ENCODE data around the gene CX3CR1. TPM values are rescaled to one million over a fixed set of nuclear protein-coding genes. Genes with fewer than 3 reads are reported as not detected.

Gene CX3CR1
- total and polyA plus RNA-seq, 10 of the 15 experiments (the other 5 are each of a cell fraction or from before 2014, with no cell fraction given): 0.05 to 0.53 (median 0.15) TPM

DNA sequence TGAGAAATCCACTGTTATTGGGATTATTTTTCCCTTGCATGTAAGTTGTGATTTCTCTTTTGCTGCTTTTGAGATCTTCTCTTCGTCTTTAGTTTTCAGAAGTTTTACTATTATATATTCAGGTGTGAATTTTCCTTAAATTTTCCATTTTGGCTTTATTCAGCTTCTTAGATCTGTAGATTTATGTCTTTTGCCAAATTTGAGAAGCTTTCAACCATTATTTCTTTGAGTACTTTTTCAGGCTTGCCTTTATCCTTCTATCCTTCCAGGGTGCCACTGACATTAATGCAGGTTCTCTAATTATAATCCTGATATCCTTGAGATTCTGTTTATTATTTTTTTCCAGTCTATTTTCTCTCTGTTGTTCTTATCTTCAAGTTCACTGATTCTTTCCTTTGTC, 49.4 kb downstream of the CX3CR1 start:
- H3K36me3 ChIP-seq (ENCODE audit: control insufficient read depth in 2 of 2, insufficient read depth in 2 of 2, low read length in 1 of 2): no peaks in the 10 kb centered on the region
- in situ Hi-C loops (cut with MboI): no loop called here
- no peaks in the 10 kb centered on the region for H3K79me2 ChIP-seq (ENCODE audit: control insufficient read depth, insufficient read depth, low read length)
- no peak for DNase-seq (ENCODE audit: low read depth, low spot score)
- no peaks in the 10 kb centered on the region for H4K20me1 ChIP-seq (ENCODE audit: control insufficient read depth, insufficient read depth)
- H3K27ac ChIP-seq (ENCODE audit: control insufficient read depth, insufficient read depth): no peak overlapping the region
- no peak for ATAC-seq
- H3K9ac ChIP-seq (ENCODE audit: control insufficient read depth, insufficient read depth, low read length): no peak overlapping the region
- WGBS (ENCODE audit: insufficient coverage, insufficient replicate concordance, low lambda C conversion rate, missing lambda C conversion rate): 63% methylated on average over 1 of the region's 1 CpG
- H2AFZ ChIP-seq (ENCODE audit: control insufficient read depth, low read depth, low read length): no peak overlapping the region
- no peak overlapping the region for H3K4me3 ChIP-seq
- ChIA-PET RAD21 (ENCODE audit: unreplicated experiment) (no interaction called here), POLR2A (no interaction called here), CTCF (interaction anchor here (0.6 to 1.5 kb wide), 2 partner anchors 58 to 1332 kb away, joined by 3 to 5 read pairs; no protein-coding TSS in a partner anchor), SMC1A (ENCODE audit: uncharacterized antibody, unreplicated experiment) (interaction anchor here (0.6 kb wide), 1 partner anchor 53 kb away, joined by 4 read pairs; no protein-coding TSS in a partner anchor)
- BruUV-seq (replicated peaks): no TSS peak
- peaks cover 9% of the 10 kb centered on the region for H3K4me1 ChIP-seq (ENCODE audit: control insufficient read depth, insufficient read depth, low read length)
- intact Hi-C loops (cut with micrococcal nuclease; ENCODE audit: unreplicated experiment): no loop called here
- H3K27me3 ChIP-seq (replicated peaks in 1 of 2; ENCODE audit: control insufficient read depth in 2 of 2, insufficient read depth in 2 of 2, low read length in 1 of 2): peaks cover 1 to 7% of the 10 kb centered on the region in 2 experiments; a peak in 3 of 4 replicates
- H3K4me2 ChIP-seq (ENCODE audit: control insufficient read depth, insufficient read depth): no peak overlapping the region
- H3K9me3 ChIP-seq (replicated peaks; ENCODE audit: control insufficient read depth, insufficient read depth, low read length): no peaks in the 10 kb centered on the region
- no peak for FAIRE-seq
- TF ChIP-seq CREB1 (IDR thresholded peaks at IDR 0.05; ENCODE audit: low read depth) (no peak), TAF1 (IDR thresholded peaks at IDR 0.05; ENCODE audit: borderline replicate concordance, low read depth, low read length) (no peak), POU2F2 (IDR thresholded peaks at IDR 0.05; ENCODE audit: borderline replicate concordance, low read depth, low read length) (no peak), ASH2L (IDR thresholded peaks at IDR 0.05; ENCODE audit: borderline replicate concordance, low read depth) (no peak), IRF5 (IDR thresholded peaks at IDR 0.05; ENCODE audit: borderline replicate concordance) (no peak), MTA3 (IDR thresholded peaks at IDR 0.05; ENCODE audit: borderline replicate concordance, low read length) (no peak), KAT2A (conservative IDR thresholded peaks at IDR 0.05; ENCODE audit: control insufficient read depth, low read depth, low read length) (no peak), SMAD1 (IDR thresholded peaks at IDR 0.05; ENCODE audit: low read depth, partially characterized antibody) (no peak), SP1 (IDR thresholded peaks at IDR 0.05; ENCODE audit: low read depth, low read length) (no peak), RELA (IDR thresholded peaks at IDR 0.05; ENCODE audit: borderline replicate concordance, partially characterized antibody) (no peak), CEBPB (IDR thresholded peaks at IDR 0.05; ENCODE audit: borderline replicate concordance in 1 of 2, low read depth in 2 of 2, low read length in 2 of 2) (no peak)
- TF ChIP-seq, protein P1, sequence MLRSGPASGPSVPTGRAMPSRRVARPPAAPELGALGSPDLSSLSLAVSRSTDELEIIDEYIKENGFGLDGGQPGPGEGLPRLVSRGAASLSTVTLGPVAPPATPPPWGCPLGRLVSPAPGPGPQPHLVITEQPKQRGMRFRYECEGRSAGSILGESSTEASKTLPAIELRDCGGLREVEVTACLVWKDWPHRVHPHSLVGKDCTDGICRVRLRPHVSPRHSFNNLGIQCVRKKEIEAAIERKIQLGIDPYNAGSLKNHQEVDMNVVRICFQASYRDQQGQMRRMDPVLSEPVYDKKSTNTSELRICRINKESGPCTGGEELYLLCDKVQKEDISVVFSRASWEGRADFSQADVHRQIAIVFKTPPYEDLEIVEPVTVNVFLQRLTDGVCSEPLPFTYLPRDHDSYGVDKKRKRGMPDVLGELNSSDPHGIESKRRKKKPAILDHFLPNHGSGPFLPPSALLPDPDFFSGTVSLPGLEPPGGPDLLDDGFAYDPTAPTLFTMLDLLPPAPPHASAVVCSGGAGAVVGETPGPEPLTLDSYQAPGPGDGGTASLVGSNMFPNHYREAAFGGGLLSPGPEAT (IDR thresholded peaks at IDR 0.05; ENCODE audit: low read depth): no peak
- TF ChIP-seq, protein P2, sequence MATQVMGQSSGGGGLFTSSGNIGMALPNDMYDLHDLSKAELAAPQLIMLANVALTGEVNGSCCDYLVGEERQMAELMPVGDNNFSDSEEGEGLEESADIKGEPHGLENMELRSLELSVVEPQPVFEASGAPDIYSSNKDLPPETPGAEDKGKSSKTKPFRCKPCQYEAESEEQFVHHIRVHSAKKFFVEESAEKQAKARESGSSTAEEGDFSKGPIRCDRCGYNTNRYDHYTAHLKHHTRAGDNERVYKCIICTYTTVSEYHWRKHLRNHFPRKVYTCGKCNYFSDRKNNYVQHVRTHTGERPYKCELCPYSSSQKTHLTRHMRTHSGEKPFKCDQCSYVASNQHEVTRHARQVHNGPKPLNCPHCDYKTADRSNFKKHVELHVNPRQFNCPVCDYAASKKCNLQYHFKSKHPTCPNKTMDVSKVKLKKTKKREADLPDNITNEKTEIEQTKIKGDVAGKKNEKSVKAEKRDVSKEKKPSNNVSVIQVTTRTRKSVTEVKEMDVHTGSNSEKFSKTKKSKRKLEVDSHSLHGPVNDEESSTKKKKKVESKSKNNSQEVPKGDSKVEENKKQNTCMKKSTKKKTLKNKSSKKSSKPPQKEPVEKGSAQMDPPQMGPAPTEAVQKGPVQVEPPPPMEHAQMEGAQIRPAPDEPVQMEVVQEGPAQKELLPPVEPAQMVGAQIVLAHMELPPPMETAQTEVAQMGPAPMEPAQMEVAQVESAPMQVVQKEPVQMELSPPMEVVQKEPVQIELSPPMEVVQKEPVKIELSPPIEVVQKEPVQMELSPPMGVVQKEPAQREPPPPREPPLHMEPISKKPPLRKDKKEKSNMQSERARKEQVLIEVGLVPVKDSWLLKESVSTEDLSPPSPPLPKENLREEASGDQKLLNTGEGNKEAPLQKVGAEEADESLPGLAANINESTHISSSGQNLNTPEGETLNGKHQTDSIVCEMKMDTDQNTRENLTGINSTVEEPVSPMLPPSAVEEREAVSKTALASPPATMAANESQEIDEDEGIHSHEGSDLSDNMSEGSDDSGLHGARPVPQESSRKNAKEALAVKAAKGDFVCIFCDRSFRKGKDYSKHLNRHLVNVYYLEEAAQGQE (IDR thresholded peaks at IDR 0.05; ENCODE audit: low read depth, low read length): no peak
- TF ChIP-seq, protein P3, sequence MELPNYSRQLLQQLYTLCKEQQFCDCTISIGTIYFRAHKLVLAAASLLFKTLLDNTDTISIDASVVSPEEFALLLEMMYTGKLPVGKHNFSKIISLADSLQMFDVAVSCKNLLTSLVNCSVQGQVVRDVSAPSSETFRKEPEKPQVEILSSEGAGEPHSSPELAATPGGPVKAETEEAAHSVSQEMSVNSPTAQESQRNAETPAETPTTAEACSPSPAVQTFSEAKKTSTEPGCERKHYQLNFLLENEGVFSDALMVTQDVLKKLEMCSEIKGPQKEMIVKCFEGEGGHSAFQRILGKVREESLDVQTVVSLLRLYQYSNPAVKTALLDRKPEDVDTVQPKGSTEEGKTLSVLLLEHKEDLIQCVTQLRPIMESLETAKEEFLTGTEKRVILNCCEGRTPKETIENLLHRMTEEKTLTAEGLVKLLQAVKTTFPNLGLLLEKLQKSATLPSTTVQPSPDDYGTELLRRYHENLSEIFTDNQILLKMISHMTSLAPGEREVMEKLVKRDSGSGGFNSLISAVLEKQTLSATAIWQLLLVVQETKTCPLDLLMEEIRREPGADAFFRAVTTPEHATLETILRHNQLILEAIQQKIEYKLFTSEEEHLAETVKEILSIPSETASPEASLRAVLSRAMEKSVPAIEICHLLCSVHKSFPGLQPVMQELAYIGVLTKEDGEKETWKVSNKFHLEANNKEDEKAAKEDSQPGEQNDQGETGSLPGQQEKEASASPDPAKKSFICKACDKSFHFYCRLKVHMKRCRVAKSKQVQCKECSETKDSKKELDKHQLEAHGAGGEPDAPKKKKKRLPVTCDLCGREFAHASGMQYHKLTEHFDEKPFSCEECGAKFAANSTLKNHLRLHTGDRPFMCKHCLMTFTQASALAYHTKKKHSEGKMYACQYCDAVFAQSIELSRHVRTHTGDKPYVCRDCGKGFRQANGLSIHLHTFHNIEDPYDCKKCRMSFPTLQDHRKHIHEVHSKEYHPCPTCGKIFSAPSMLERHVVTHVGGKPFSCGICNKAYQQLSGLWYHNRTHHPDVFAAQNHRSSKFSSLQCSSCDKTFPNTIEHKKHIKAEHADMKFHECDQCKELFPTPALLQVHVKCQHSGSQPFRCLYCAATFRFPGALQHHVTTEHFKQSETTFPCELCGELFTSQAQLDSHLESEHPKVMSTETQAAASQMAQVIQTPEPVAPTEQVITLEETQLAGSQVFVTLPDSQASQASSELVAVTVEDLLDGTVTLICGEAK (IDR thresholded peaks at IDR 0.05; ENCODE audit: borderline replicate concordance): no peak
